GM13976 (cell line): ENCODE results near the gene S1PR4.
"Not testable (repeated sequence)": the region's sequence is repeated elsewhere in the genome, so short reads cannot be mapped to it uniquely, and the experiment has no call there.

Experiments used
- DNase-seq: peaks from one replicate; pipeline ENCODE4 v3.0.0; 2012; ENCODE audit warnings: low spot score
- in situ Hi-C: fragments of 300-500 bp; cut with MboI; formaldehyde crosslinking; loops from one replicate; pipeline ENCODE4 v1.12.0; 2022; ENCODE audit warnings: low sequenced_read_pairs, mixed read lengths, inconsistent platforms; ENCODE audit not compliant: unreplicated experiment
- TF ChIP-seq, protein P1 (sequence below): IDR thresholded peaks from 2 replicates; pipeline ENCODE4 v1.5.1; 2012; ENCODE audit warnings: borderline replicate concordance, mild to moderate bottlenecking; ENCODE audit not compliant: insufficient read depth; ENCODE audit errors: extremely low read depth, missing control alignments, control extremely low read depth

S1PR4 gene

DNA sequence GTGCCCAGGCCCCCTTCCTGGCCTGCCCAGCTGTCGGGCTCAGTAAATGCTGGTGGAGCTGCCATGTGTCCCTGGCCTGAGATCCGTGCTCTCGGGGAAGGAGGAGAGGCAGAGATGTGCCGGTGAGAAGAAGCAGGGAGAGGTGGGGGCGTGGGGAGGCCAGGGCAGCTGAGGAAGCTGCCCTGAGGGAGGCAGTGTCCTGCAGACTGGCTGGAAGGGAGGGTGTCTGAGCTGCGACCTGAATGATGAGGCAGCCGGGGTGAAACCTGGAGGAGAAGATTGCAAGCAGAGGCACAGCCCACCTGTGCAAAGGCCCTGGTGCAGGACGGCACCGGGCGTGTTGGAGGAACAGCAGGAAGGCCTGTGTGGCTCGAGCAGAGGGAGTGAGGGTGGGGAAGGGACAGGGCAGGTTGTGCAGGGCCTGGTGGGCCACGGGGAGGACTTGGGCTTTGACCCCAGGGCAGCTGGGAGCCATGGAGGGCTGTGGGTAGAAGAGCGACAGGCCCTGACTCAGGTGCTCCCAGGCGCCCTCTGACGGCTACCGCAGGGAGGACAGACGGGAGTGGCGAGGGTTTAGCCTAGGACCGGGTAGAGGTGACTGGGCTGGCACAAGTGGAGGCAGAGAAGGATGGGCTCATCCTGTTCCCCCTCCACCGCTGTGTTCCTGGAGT is 31.9 kb downstream of the S1PR4 start:
- in situ Hi-C loops, result no loop called here
- DNase-seq, result peak; percentile 89
- TF ChIP-seq, protein P1, sequence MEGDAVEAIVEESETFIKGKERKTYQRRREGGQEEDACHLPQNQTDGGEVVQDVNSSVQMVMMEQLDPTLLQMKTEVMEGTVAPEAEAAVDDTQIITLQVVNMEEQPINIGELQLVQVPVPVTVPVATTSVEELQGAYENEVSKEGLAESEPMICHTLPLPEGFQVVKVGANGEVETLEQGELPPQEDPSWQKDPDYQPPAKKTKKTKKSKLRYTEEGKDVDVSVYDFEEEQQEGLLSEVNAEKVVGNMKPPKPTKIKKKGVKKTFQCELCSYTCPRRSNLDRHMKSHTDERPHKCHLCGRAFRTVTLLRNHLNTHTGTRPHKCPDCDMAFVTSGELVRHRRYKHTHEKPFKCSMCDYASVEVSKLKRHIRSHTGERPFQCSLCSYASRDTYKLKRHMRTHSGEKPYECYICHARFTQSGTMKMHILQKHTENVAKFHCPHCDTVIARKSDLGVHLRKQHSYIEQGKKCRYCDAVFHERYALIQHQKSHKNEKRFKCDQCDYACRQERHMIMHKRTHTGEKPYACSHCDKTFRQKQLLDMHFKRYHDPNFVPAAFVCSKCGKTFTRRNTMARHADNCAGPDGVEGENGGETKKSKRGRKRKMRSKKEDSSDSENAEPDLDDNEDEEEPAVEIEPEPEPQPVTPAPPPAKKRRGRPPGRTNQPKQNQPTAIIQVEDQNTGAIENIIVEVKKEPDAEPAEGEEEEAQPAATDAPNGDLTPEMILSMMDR, result peak; percentile 82

DNA sequence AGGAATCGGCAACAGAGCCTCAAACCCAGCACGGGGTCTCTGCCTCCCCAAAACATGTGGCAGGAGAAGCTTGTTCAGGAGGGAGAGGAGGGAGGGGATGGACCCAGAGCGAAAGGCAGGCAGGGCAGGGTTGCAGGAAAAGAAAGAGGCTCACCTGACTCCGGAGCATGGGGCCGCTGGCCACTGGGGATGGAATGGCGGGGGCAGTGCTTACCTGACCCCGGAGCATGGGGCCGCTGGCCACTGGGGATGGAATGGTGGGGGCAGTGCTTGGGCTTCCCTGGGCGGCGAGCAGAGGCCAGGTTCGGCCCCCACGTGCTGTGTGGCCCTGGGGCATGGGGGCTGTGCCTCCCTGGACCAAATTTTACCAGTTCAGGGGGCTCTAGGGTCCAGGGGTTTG is 32.6 kb downstream of the S1PR4 start:
- in situ Hi-C loops, result no loop called here
- no peak for DNase-seq
- TF ChIP-seq, protein P1, result no peak

DNA sequence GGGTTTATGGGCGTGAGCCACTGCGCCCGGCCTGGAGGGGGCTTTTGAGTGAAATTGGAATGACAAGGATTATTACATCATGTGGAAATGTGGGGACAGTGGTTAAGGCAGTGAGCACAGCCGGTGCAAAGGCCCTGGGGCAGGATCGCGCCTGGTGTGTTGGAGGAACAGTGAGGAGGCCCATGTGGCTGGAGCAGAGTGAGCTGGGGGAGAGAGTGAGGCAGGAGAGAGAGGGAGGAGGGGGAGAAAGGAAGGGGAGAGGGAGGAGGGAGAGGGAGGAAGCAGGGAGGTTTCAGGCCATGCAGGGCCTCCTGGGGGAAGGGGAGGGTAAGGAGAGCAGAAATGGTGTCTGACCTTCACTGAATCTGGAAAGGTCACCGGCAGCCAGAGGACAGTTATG is 34.6 kb downstream of the S1PR4 start:
- DNase-seq, result no peak
- TF ChIP-seq, protein P1, result no peak
- in situ Hi-C loops, result no loop called here

DNA sequence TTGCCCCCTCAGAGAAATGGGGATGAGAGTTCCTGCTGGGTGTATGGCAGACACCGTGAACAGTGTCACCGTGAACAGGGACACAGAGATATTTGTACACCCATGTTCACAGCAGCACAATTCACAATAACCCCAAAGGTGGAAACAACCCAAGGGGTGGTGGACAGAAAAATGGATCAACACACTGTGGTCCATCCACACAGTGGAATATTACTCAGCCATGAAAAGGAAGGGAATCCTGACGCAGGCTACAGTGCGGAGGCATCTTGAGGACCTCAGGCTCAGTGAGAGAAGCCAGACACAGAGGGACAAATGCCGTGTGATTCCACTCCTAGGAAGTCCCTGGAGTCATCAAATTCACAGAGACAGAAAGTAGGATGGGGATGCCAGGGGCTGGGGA is 38.3 kb downstream of the S1PR4 start:
- TF ChIP-seq, protein P1, result no peak
- in situ Hi-C loops, result no loop called here
- DNase-seq, result no peak

DNA sequence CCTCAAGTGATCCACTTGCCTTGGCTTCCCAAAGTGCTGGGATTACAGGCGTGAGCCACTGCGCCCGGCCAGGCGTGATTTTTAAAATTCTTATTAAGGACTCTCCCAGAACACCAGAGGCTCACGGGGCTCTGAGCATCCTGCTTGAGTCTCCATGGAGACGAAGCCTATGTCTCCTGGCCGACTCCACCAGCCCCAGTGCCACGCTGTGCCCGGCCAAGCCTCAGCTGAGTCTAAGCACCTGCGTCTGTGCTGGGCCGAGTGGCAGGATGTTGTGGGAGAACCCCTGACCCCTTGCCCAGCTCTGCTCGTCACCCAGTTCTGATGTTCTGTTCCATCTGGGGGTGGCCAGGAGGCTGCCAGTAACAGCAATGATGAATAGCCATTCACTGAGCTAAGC is 42.0 kb downstream of the S1PR4 start:
- in situ Hi-C loops, result no loop called here

DNA sequence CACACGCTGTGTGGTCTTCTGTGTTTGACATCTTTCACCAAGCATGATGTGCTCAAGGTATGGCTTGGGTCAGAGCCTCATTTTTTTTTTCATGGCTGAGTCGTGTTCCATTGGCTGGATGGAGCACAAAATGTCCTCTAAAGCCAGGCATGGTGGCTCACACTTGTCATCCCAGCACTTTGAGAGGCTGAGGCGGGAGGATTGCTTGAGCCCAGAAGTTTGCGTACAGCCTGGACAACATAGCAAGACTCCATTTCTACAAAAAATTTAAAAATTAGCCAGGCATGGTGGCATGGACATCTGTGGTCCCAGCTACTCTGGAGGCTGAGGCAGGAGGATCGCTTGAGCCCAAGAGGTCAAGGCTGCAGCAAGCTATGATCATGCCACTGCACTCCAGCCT is 43.0 kb downstream of the S1PR4 start:
- DNase-seq, in situ Hi-C loops: not testable (repeated sequence)

More for the DNA sequence above, 42.0 kb downstream of the S1PR4 start:
- TF ChIP-seq, protein P1, result no peak
- DNase-seq, result no peak

DNA sequence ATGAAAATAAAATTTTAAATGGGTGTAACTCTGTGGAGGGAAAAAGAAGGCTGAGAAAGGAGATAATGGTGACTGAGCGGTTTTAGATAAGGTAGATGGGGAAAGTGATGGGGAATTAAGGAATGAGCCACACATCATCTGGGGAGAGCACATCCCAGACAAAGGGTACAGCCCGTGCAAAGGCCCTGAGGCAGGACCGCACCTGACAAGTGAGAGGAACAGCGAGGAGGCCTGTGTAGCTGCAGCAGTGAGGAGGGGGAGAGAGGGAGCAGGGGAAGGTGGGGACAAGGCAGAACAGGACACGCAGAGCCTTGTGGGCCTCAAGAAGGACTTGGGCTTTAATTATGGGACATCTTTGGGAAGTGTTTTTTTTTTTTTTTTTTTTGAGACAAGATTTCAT is 44.1 kb downstream of the S1PR4 start:
- no peak for DNase-seq
- in situ Hi-C loops, result no loop called here
- TF ChIP-seq, protein P1, result no peak
